GM18505 (cell line): ENCODE results near the gene EVI5.

Source experiments
- ATAC-seq: cut with Tn5 transposase; IDR thresholded peaks from one replicate; pipeline ENCODE4 v1.9.1; 2021; ENCODE audit not compliant: unreplicated experiment
- POLR2A ChIP-seq: IDR thresholded peaks from 4 replicates; pipeline ENCODE4 v1.6.1; 2011; ENCODE audit warnings: borderline replicate concordance; ENCODE audit not compliant: insufficient read depth, insufficient read length; ENCODE audit errors: extremely low read depth

Gene EVI5

GRCh38 chr1:92708368-92708950 lies 76.4 kb downstream of the EVI5 start:
- no peak for TF ChIP-seq POLR2A
- no peak for ATAC-seq

GRCh38 chr1:92707709-92708108 lies 77.2 kb downstream of the EVI5 start:
- ATAC-seq: no peak
- no peak for TF ChIP-seq POLR2A

- ATAC-seq: no peak
- no peak for TF ChIP-seq POLR2A
Observed at GRCh38 chr1:92707292-92707691, 77.6 kb downstream of the EVI5 start.

GRCh38 chr1:92705446-92705845 lies 79.5 kb downstream of the EVI5 start:
- TF ChIP-seq POLR2A: no peak
- ATAC-seq: no peak

- TF ChIP-seq POLR2A: no peak
Observed at GRCh38 chr1:92701147-92701546, 83.8 kb downstream of the EVI5 start.

GRCh38 chr1:92698932-92699331 lies 86.0 kb downstream of the EVI5 start:
- ATAC-seq: no peak
- no peak for TF ChIP-seq POLR2A

More at GRCh38 chr1:92701147-92701546, 83.8 kb downstream of the EVI5 start:
- no peak for ATAC-seq

GRCh38 chr1:92695104-92695503 lies 89.8 kb downstream of the EVI5 start:
- no peak for ATAC-seq
- no peak for TF ChIP-seq POLR2A

- ATAC-seq: no peak
- no peak for TF ChIP-seq POLR2A
Observed at GRCh38 chr1:92691925-92692324, 93.0 kb downstream of the EVI5 start.

- ATAC-seq: no peak
- TF ChIP-seq POLR2A: no peak
Observed at GRCh38 chr1:92690212-92690906, 94.5 kb downstream of the EVI5 start.

GRCh38 chr1:92679980-92680379 lies 104.9 kb downstream of the EVI5 start:
- no peak for ATAC-seq
- TF ChIP-seq POLR2A: no peak

GRCh38 chr1:92663775-92664174 lies 121.1 kb downstream of the EVI5 start:
- TF ChIP-seq POLR2A: no peak
- no peak for ATAC-seq

GRCh38 chr1:92662048-92662447 lies 122.9 kb downstream of the EVI5 start:
- no peak for TF ChIP-seq POLR2A
- no peak for ATAC-seq

- no peak for ATAC-seq
- no peak for TF ChIP-seq POLR2A
Observed at GRCh38 chr1:92657701-92658100, 127.2 kb downstream of the EVI5 start.

- no peak for TF ChIP-seq POLR2A
- no peak for ATAC-seq
Observed at GRCh38 chr1:92655197-92655801, 129.6 kb downstream of the EVI5 start.
